Neuronal stem cell (in vitro differentiated cells): ENCODE results near the gene CBR4.

Source experiments
- DNase-seq: peaks from one replicate; pipeline ENCODE4 v3.0.0-alpha.2; 2013; ENCODE audit warnings: low spot score
- H2AFZ ChIP-seq: one replicate; pipeline ENCODE4 v1.6.1; 2013; ENCODE audit warnings: mild to moderate bottlenecking, low read length, inconsistent platforms
- H2AK5ac ChIP-seq: 2 replicates; pipeline ENCODE4 v1.6.1; 2013; ENCODE audit warnings: low read depth, mild to moderate bottlenecking, inconsistent platforms, low read length, moderate library complexity, mixed read lengths
- H2BK120ac ChIP-seq: 2 replicates; pipeline ENCODE4 v1.6.1; 2013; ENCODE audit warnings: low read depth, mild to moderate bottlenecking, inconsistent platforms, low read length, moderate library complexity, mixed read lengths
- H2BK12ac ChIP-seq: one replicate; pipeline ENCODE4 v1.6.1; 2013; ENCODE audit warnings: low read length, inconsistent platforms
- H2BK15ac ChIP-seq: 2 replicates; pipeline ENCODE4 v1.6.1; 2013; ENCODE audit warnings: mild to moderate bottlenecking, low read length, inconsistent platforms, mixed read lengths
- H2BK5ac ChIP-seq: one replicate; pipeline ENCODE4 v1.6.1; 2013; ENCODE audit warnings: inconsistent platforms, mild to moderate bottlenecking, low read length, moderate library complexity
- H3K14ac ChIP-seq: one replicate; pipeline ENCODE4 v1.6.1; 2013; ENCODE audit warnings: low read length, inconsistent platforms
- H3K18ac ChIP-seq: 2 replicates; pipeline ENCODE4 v1.6.1; 2013; ENCODE audit warnings: low read length, inconsistent platforms
- H3K23ac ChIP-seq: 2 replicates; pipeline ENCODE4 v1.6.1; 2013; ENCODE audit warnings: low read depth, mild to moderate bottlenecking, mixed read lengths, low read length, inconsistent platforms; ENCODE audit not compliant: poor library complexity
- H3K27ac ChIP-seq: replicated peaks from 3 replicates; pipeline ENCODE4 v1.5.1; 2013; ENCODE audit warnings: low read length, inconsistent platforms
- H3K27me3 ChIP-seq, 3 experiments: 2 replicates each; pipeline ENCODE4 v1.6.1; 2013; ENCODE audit warnings: low read length in 3 of 3, mild to moderate bottlenecking in 2 of 3, inconsistent platforms in 1 of 3, low read depth in 1 of 3, mixed read lengths in 1 of 3, moderate library complexity in 1 of 3; ENCODE audit not compliant: control insufficient read depth in 3 of 3, insufficient read depth in 3 of 3
- H3K36me3 ChIP-seq, 2 donors: replicated peaks in 1 of 2; 2 replicates each; pipeline ENCODE4 v1.6.1; 2013; ENCODE audit warnings: low read length in 2 of 2; ENCODE audit not compliant: control insufficient read depth in 2 of 2, insufficient read depth in 2 of 2
- H3K4ac ChIP-seq: 2 replicates; pipeline ENCODE4 v1.6.1; 2013; ENCODE audit warnings: inconsistent platforms, mild to moderate bottlenecking, low read length, moderate library complexity
- H3K4me1 ChIP-seq, 2 donors: 1 replicate in 1 of 2; 2 replicates in 1 of 2; pipeline ENCODE4 v1.6.1; 2013; ENCODE audit warnings: low read length in 2 of 2, low read depth in 1 of 2; ENCODE audit not compliant: control insufficient read depth in 2 of 2, insufficient read depth in 1 of 2
- H3K4me2 ChIP-seq: one replicate; pipeline ENCODE4 v1.6.1; 2013; ENCODE audit warnings: mild to moderate bottlenecking, low read length, inconsistent platforms; ENCODE audit not compliant: insufficient read depth, poor library complexity, severe bottlenecking
- H3K4me3 ChIP-seq, 2 donors: 2 replicates each; pipeline ENCODE4 v1.5.1; 2013; ENCODE audit warnings: low read length in 2 of 2, mild to moderate bottlenecking in 2 of 2, inconsistent platforms in 1 of 2, moderate library complexity in 1 of 2
- H3K79me1 ChIP-seq: one replicate; pipeline ENCODE4 v1.6.1; 2013; ENCODE audit warnings: low read depth, mild to moderate bottlenecking, inconsistent platforms, low read length, moderate library complexity
- H3K9ac ChIP-seq: one replicate; pipeline ENCODE4 v1.6.1; 2013; ENCODE audit warnings: mild to moderate bottlenecking, low read depth, low read length, inconsistent platforms; ENCODE audit not compliant: poor library complexity
- H3K9me3 ChIP-seq, 2 donors: replicated peaks in 1 of 2; 2 replicates each; pipeline versions ENCODE3 to v1.6.1; 2013; ENCODE audit warnings: low read length in 2 of 2, mild to moderate bottlenecking in 2 of 2, inconsistent platforms in 1 of 2, low read depth in 1 of 2, mixed read lengths in 1 of 2, moderate library complexity in 1 of 2; ENCODE audit not compliant: control insufficient read depth in 2 of 2, insufficient read depth in 1 of 2
- H4K8ac ChIP-seq: one replicate; pipeline ENCODE4 v1.6.1; 2013; ENCODE audit warnings: low read depth, mild to moderate bottlenecking, inconsistent platforms, low read length, moderate library complexity
- H4K91ac ChIP-seq: one replicate; pipeline ENCODE4 v1.6.1; 2013; ENCODE audit warnings: low read length, low read depth, mild to moderate bottlenecking, inconsistent platforms; ENCODE audit not compliant: poor library complexity
- WGBS, 2 donors: extraction: QIAGEN DNeasy Blood & Tissue Kit; methylation state at CpG; one replicate each; pipeline ENCODE4 v1.1.7; 2013; ENCODE audit warnings: missing lambda C conversion rate in 2 of 2, mixed read lengths in 1 of 2; ENCODE audit not compliant: insufficient read length in 2 of 2, insufficient replicate concordance in 1 of 2; ENCODE audit errors: extremely low coverage in 2 of 2; 5-methylcytosine and 5-hydroxymethylcytosine counted together

Gene CBR4

DNA sequence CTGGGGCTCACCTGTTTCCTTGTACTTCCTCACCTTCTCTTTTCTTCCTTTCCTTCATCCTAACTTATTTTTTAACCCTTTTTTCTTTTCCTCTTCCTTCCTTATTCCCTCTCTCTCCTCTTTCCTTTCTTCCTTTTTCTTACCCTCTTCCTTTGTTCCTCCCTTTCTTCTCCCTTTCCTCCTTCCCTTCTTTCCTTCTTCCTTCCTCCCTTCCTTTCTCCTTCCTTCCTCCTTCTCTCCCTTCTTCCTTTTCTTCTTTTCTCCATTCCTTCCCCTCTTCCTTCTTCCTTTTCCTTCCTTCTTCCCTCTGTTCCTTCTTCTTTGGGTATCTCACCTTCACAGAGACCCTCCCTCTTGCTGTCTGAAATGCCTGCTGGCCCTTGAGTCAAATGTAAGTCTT is 22.1 kb upstream of the CBR4 start:
- H3K9ac ChIP-seq: no peak overlapping the region
- H3K36me3 ChIP-seq: no peaks in the 10 kb centered on the region
- H3K79me1 ChIP-seq: no peaks in the 10 kb centered on the region
- H3K14ac ChIP-seq: no peak overlapping the region
- H4K91ac ChIP-seq: no peak overlapping the region
- H3K4ac ChIP-seq: no peak overlapping the region
- H2AK5ac ChIP-seq: no peak overlapping the region
- no peak overlapping the region for H2BK120ac ChIP-seq
- H3K4me2 ChIP-seq: no peak overlapping the region
- H2BK12ac ChIP-seq: no peak overlapping the region
- no peak overlapping the region for H3K27ac ChIP-seq
- no peak overlapping the region for H3K18ac ChIP-seq
- peaks cover 2 to 4% of the 10 kb centered on the region in 2 donors for H3K4me1 ChIP-seq
- no peak overlapping the region for H3K23ac ChIP-seq
- peaks cover 0 to 6% of the 10 kb centered on the region in 2 donors for H3K9me3 ChIP-seq
- H2BK5ac ChIP-seq: no peak overlapping the region
- H2AFZ ChIP-seq: peak overlapping the region; percentile 2
- H2BK15ac ChIP-seq: no peak overlapping the region
- H3K4me3 ChIP-seq: no peak overlapping the region
- H3K27me3 ChIP-seq: no peaks in the 10 kb centered on the region
- no peak for DNase-seq
- H4K8ac ChIP-seq: no peak overlapping the region

GRCh38 chr4:169031392-169031791 is 21.3 kb upstream of the CBR4 start:
- Histone ChIP-seq H4K8ac (no peak overlapping the region), H2AFZ (no peak overlapping the region), H2BK15ac (no peak overlapping the region), H3K27ac (no peak overlapping the region), H3K9ac (no peak overlapping the region), H2BK12ac (no peak overlapping the region), H3K27me3 (no peaks in the 10 kb centered on the region), H2AK5ac (peak overlapping the region; percentile 32), H3K4ac (no peak overlapping the region), H3K4me1 (peaks cover 2 to 4% of the 10 kb centered on the region in 2 donors), H3K4me2 (no peak overlapping the region), H3K4me3 (no peak overlapping the region), H3K79me1 (no peaks in the 10 kb centered on the region), H3K23ac (no peak overlapping the region), H3K9me3 (peaks cover 0 to 6% of the 10 kb centered on the region in 2 donors), H2BK5ac (no peak overlapping the region), H4K91ac (no peak overlapping the region), H3K18ac (no peak overlapping the region), H2BK120ac (no peak overlapping the region), H3K36me3 (no peaks in the 10 kb centered on the region), H3K14ac (no peak overlapping the region)
- DNase-seq: no peak
- WGBS, 2 donors: no CpG with 5 or more reads among the region's 15 CpGs

DNA sequence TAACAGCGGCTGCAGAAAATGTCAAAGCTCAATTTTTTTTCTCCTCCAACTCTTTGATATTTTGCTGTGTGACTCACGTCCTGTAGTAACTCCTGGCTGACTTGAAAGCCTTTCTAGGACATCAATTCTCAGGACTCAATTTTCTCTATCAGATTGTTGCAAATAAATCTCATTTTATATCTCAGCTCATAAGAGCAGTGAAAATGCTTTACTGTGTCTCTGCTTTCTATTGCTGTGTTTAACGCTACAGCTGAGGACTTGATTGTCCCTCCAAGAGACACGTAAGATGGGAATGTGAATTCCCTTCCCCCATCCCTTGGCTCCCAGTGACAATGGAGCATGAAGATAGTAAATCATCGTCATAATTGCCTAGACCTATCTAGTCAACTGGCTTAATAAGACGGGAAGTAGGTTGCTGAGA is 20.5 kb upstream of the CBR4 start:
- H3K79me1 ChIP-seq: no peaks in the 10 kb centered on the region
- peaks cover 0 to 6% of the 10 kb centered on the region in 2 donors for H3K9me3 ChIP-seq
- no CpG with 5 or more reads among the region's 6 CpGs for WGBS, 2 donors

GRCh38 chr4:169029947-169030346 is 19.9 kb upstream of the CBR4 start:
- Histone ChIP-seq H3K27ac (no peak overlapping the region), H2BK120ac (no peak overlapping the region), H3K4me3 (no peak overlapping the region), H4K91ac (no peak overlapping the region), H2AFZ (no peak overlapping the region), H3K36me3 (no peaks in the 10 kb centered on the region), H3K4me1 (peaks cover 2 to 4% of the 10 kb centered on the region in 2 donors), H2BK12ac (no peak overlapping the region), H3K4ac (no peak overlapping the region), H3K9ac (no peak overlapping the region), H2BK5ac (no peak overlapping the region), H3K9me3 (peaks cover 0 to 6% of the 10 kb centered on the region in 2 donors), H3K14ac (no peak overlapping the region), H4K8ac (no peak overlapping the region), H2BK15ac (no peak overlapping the region), H3K4me2 (no peak overlapping the region), H3K79me1 (no peaks in the 10 kb centered on the region), H3K23ac (no peak overlapping the region), H3K18ac (no peak overlapping the region), H2AK5ac (no peak overlapping the region), H3K27me3 (no peaks in the 10 kb centered on the region)
- DNase-seq: no peak
- no CpG with 5 or more reads among the region's 4 CpGs for WGBS, 2 donors

More for the DNA sequence above, 20.5 kb upstream of the CBR4 start:
- peaks cover 2 to 4% of the 10 kb centered on the region in 2 donors for H3K4me1 ChIP-seq
- no peak for DNase-seq
- H4K8ac ChIP-seq: no peak overlapping the region
- H2BK15ac ChIP-seq: no peak overlapping the region
- no peak overlapping the region for H3K9ac ChIP-seq
- H3K27ac ChIP-seq: no peak overlapping the region
- H2AK5ac ChIP-seq: no peak overlapping the region
- H2AFZ ChIP-seq: peak overlapping the region; percentile 38
- no peak overlapping the region for H3K4me2 ChIP-seq
- H4K91ac ChIP-seq: no peak overlapping the region
- no peaks in the 10 kb centered on the region for H3K27me3 ChIP-seq
- no peak overlapping the region for H2BK12ac ChIP-seq
- H3K23ac ChIP-seq: no peak overlapping the region
- no peak overlapping the region for H3K18ac ChIP-seq
- no peak overlapping the region for H3K14ac ChIP-seq
- no peak overlapping the region for H3K4me3 ChIP-seq
- H3K36me3 ChIP-seq: no peaks in the 10 kb centered on the region
- H2BK5ac ChIP-seq: no peak overlapping the region
- H3K4ac ChIP-seq: no peak overlapping the region
- no peak overlapping the region for H2BK120ac ChIP-seq
